K562 (cell line): Measurements from ENCODE around the gene NPAS2. TPM values are rescaled to one million over a fixed set of nuclear protein-coding genes. Genes with fewer than 3 reads are reported as not detected.

Experiments used
- ATAC-seq: fragments of 200-7000 bp; cut with Tn5 transposase; 3 replicates; pipeline ENCODE4 v1.9.1; 2020; ENCODE audit warnings: moderate library complexity
- BruUV-seq: library from RNA; stranded (reverse); fragments of 400-500 nt; replicated peaks from 2 replicates; lab custom pipeline; 2021; lab: Mats Ljungman, UMichigan
- CTCF ChIA-PET: fragments of 300-600 bp; formaldehyde crosslinking; extraction: SDS; loops from one replicate; lab custom pipeline; 2021; ENCODE audit warnings: low intra/inter-chr PET ratio; lab: Yijun Ruan, JAX
- POLR2A ChIA-PET: fragments of 300-600, 350-650 bp; sonication (Branson Sonifier 250); formaldehyde crosslinking; extraction: SDS; loops from one replicate; lab custom pipeline; 2021; ENCODE audit warnings: antibody characterized with exemption, inconsistent platforms; lab: Yijun Ruan, JAX
- DNase-seq, 4 experiments: peaks; one replicate each; pipeline versions ENCODE4 v3.0.0 to v3.0.0-alpha.2; 2011 to 2018; ENCODE audit warnings: low spot score in 3 of 4, mixed read lengths in 3 of 4; ENCODE audit errors: extremely low read depth in 1 of 4
- FAIRE-seq: peaks from 2 replicates; lab custom pipeline; 2011; peaks lifted over from hg19 to GRCh38; lab: Jason Lieb, UNC
- H2AFZ ChIP-seq: 2 replicates; pipeline ENCODE4 v1.6.0; 2011; ENCODE audit warnings: low read depth, low read length, control low read depth, inconsistent platforms
- H3K27ac ChIP-seq: fragments of 200-600 bp; 3 replicates; pipeline ENCODE4 v1.8.0; 2011; ENCODE audit warnings: low read depth, mild to moderate bottlenecking, control low read depth, inconsistent platforms, low read length, moderate library complexity, mixed read lengths; ENCODE audit errors: extremely low read depth
- H3K27me3 ChIP-seq, 2 experiments: fragments of 300-600 bp in 1 of 2; 2 replicates in 1 of 2; 3 replicates in 1 of 2; pipeline versions ENCODE4 v1.6.0 to v1.8.0; 2011; ENCODE audit warnings: inconsistent platforms in 2 of 2, low read length in 2 of 2, mild to moderate bottlenecking in 1 of 2, mixed read lengths in 1 of 2, moderate library complexity in 1 of 2; ENCODE audit not compliant: control insufficient read depth in 2 of 2, insufficient read depth in 2 of 2
- H3K36me3 ChIP-seq: fragments of 300-600 bp; 3 replicates; pipeline ENCODE4 v1.8.0; 2011; ENCODE audit warnings: mild to moderate bottlenecking, low read length, inconsistent platforms; ENCODE audit not compliant: control insufficient read depth, insufficient read depth
- H3K4me1 ChIP-seq, 2 experiments: fragments of 200-600 bp in 1 of 2; replicated peaks in 1 of 2; 2 replicates in 1 of 2; 3 replicates in 1 of 2; pipeline versions ENCODE4 v1.5.1 to v1.8.0; 2011; ENCODE audit warnings: inconsistent platforms in 2 of 2, low read length in 2 of 2, mild to moderate bottlenecking in 1 of 2, mixed read lengths in 1 of 2, moderate library complexity in 1 of 2; ENCODE audit not compliant: control insufficient read depth in 2 of 2, insufficient read depth in 2 of 2
- H3K4me2 ChIP-seq: 2 replicates; pipeline ENCODE4 v1.6.1; 2011; ENCODE audit warnings: low read length, control low read depth, inconsistent platforms, mixed read lengths; ENCODE audit not compliant: insufficient read depth
- H3K4me3 ChIP-seq: fragments of 200-600 bp; sonication (generic), shearing (Covaris generic); 2 replicates; pipeline ENCODE4 v1.5.1; 2016; ENCODE audit warnings: control low read depth, inconsistent platforms
- H3K79me2 ChIP-seq: fragments of 200-600 bp; 3 replicates; pipeline ENCODE4 v1.8.0; 2011; ENCODE audit warnings: low read length, inconsistent platforms; ENCODE audit not compliant: control insufficient read depth, insufficient read depth
- H3K9ac ChIP-seq, 2 experiments: 2 replicates each; pipeline versions ENCODE4 v1.6.0 to v1.6.1; 2011; ENCODE audit warnings: low read depth in 2 of 2, low read length in 2 of 2, control low read depth in 1 of 2, inconsistent platforms in 1 of 2, mild to moderate bottlenecking in 1 of 2, mixed read lengths in 1 of 2; ENCODE audit not compliant: insufficient read depth in 1 of 2
- H3K9me1 ChIP-seq: one replicate; pipeline ENCODE4 v1.6.0; 2011; ENCODE audit warnings: inconsistent platforms, mild to moderate bottlenecking, low read length, moderate library complexity; ENCODE audit not compliant: control insufficient read depth, insufficient read depth
- H3K9me3 ChIP-seq: replicated peaks from 2 replicates; pipeline ENCODE4 v1.5.1; 2011; ENCODE audit warnings: low read depth, low read length, inconsistent platforms; ENCODE audit not compliant: control insufficient read depth, insufficient read depth
- H4K20me1 ChIP-seq: replicated peaks from 2 replicates; pipeline ENCODE4 v1.6.1; 2011; ENCODE audit warnings: low read length, inconsistent platforms, mixed read lengths; ENCODE audit not compliant: control insufficient read depth, insufficient read depth
- E4F1 ChIP-seq: fragments of 250-450 bp; sonication (Bioruptor Pico); IDR thresholded peaks from 2 replicates; pipeline ENCODE4 v1.5.0; 2021; ENCODE audit warnings: mild to moderate bottlenecking, borderline replicate concordance
- ETS2 ChIP-seq: IDR thresholded peaks from 2 replicates; pipeline ENCODE4 v1.6.1; 2016; ENCODE audit warnings: borderline replicate concordance, missing genetic modification characterization, mild to moderate bottlenecking, moderate library complexity, missing compliant biosample characterization; ENCODE audit not compliant: poor library complexity, severe bottlenecking
- KHSRP ChIP-seq: fragments of 450-650 bp; IDR thresholded peaks from 2 replicates; pipeline ENCODE4 v1.6.1; 2017
- MAX ChIP-seq: sonication (generic); formaldehyde crosslinking; IDR thresholded peaks from 2 replicates; pipeline ENCODE4 v1.9.0; 2022; ENCODE audit warnings: mild to moderate bottlenecking, missing genetic modification reagents
- POLR2H ChIP-seq: IDR thresholded peaks from 2 replicates; pipeline ENCODE4 v1.6.1; 2016; ENCODE audit warnings: missing genetic modification characterization, low read depth, mild to moderate bottlenecking, control low read depth, missing compliant biosample characterization, moderate library complexity
- POLR3G ChIP-seq: IDR thresholded peaks from 2 replicates; pipeline ENCODE4 v1.6.1; 2011; ENCODE audit not compliant: insufficient read length, insufficient replicate concordance; ENCODE audit errors: extremely low read depth
- TBL1XR1 ChIP-seq, 2 experiments: IDR thresholded peaks; 2 replicates each; pipeline ENCODE4 v1.6.1; 2012; ENCODE audit warnings: improper control_type of control experiment in 2 of 2, low read length in 2 of 2, mild to moderate bottlenecking in 1 of 2
- TFAM ChIP-seq: fragments of 250-450 bp; sonication (Bioruptor Pico); conservative IDR thresholded peaks from 2 replicates; pipeline ENCODE4 v1.5.0; 2021; ENCODE audit warnings: mild to moderate bottlenecking, moderate library complexity
- ZBTB34 ChIP-seq: fragments of 250-450 bp; sonication (Bioruptor Pico); IDR thresholded peaks from 2 replicates; pipeline ENCODE4 v1.8.0; 2021; ENCODE audit warnings: mild to moderate bottlenecking, moderate library complexity
- ZNF253 ChIP-seq: fragments of 250-450 bp; sonication (Bioruptor Pico); conservative IDR thresholded peaks from 2 replicates; pipeline ENCODE4 v1.6.1; 2021; ENCODE audit warnings: mild to moderate bottlenecking
- WGBS: fragments of 100-300 bp; shearing (Covaris generic); methylation state at CpG from one replicate; pipeline ENCODE4 v1.1.6; 2016; ENCODE audit warnings: low coverage, mixed read lengths; ENCODE audit not compliant: insufficient coverage; ENCODE audit errors: missing lambda C conversion rate; 5-methylcytosine and 5-hydroxymethylcytosine counted together
- in situ Hi-C: fragments of 300-500 bp; cut with MboI; formaldehyde crosslinking; loops from 4 replicates; pipeline ENCODE4 v1.15.0; 2018; ENCODE audit warnings: inconsistent platforms, mixed read lengths
- intact Hi-C: fragments of 100-400 bp; cut with micrococcal nuclease; formaldehyde crosslinking; loops from 2 replicates; pipeline ENCODE4 v1.14.2; 2022
- polyA plus RNA-seq, 8 experiments: library from polyadenylated mRNA; depleted of rRNA in 4 of 8; stranded (reverse) in 5 of 8; unstranded in 3 of 8; fragments of >200 nt; fragmentation: Nextera tagmentation in 2 of 8; fragmentation: Illumina TruSeq in 1 of 8; extraction: Ambion mirVana in 2 of 8; extraction: Trizol in 1 of 8; gene quantifications; 2 replicates each; pipeline versions ENCODE4 v1.2.1 to v1.2.3, GENCODE V29; 2011 to 2014; ENCODE audit warnings: inconsistent platforms in 1 of 8, missing spikeins in 1 of 8
- total RNA-seq, 7 experiments: library from RNA; depleted of rRNA in 6 of 7; stranded (reverse); fragments of >200 nt in 6 of 7; fragmentation: Illumina TruSeq in 2 of 7; extraction: Trizol in 2 of 7; gene quantifications; 2 replicates each; pipeline versions ENCODE4 v1.2.1 to v1.2.3, GENCODE V29; 2011 to 2021; ENCODE audit warnings: low replicate concordance in 1 of 7

Gene NPAS2
- total and polyA plus RNA-seq, 9 of the 15 experiments (the other 6 are each of a cell fraction or from before 2014, with no cell fraction given), result 0.06 to 0.29 (median 0.07) TPM; not detected in 5

- ChIA-PET CTCF (no interaction called here), POLR2A (no interaction called here)
- DNase-seq (no peak), FAIRE-seq (no peak), ATAC-seq (no peak)
- no peak for TF ChIP-seq E4F1 (CRISPR knock-in tag)
- no peak for TF ChIP-seq MAX (CRISPR knock-in tag)
- TF ChIP-seq KHSRP, result no peak
- no peak for TF ChIP-seq POLR3G
- no peak for TF ChIP-seq ZBTB34 (CRISPR knock-in tag)
- no peak for TF ChIP-seq POLR2H (tag)
- TF ChIP-seq ETS2 (tag), result no peak
- TF ChIP-seq TFAM (CRISPR knock-in tag), result no peak
- TF ChIP-seq ZNF253, result no peak
- TF ChIP-seq TBL1XR1 (IDR thresholded peaks at IDR 0.05; ENCODE audit: low read length in 2 of 2), result no peak
- H3K27ac ChIP-seq, result no peak overlapping the region
- no peak overlapping the region for H2AFZ ChIP-seq
- no peak overlapping the region for H3K4me2 ChIP-seq
- in situ Hi-C loops (no loop called here), intact Hi-C loops (no loop called here)
- H3K79me2 ChIP-seq, result no peaks in the 10 kb centered on the region
- H3K9me1 ChIP-seq, result no peaks in the 10 kb centered on the region
- H3K4me1 ChIP-seq, result no peaks in the 10 kb centered on the region
- H3K36me3 ChIP-seq, result no peaks in the 10 kb centered on the region
- no peaks in the 10 kb centered on the region for H4K20me1 ChIP-seq
- no peaks in the 10 kb centered on the region for H3K9me3 ChIP-seq
- no TSS peak for BruUV-seq
- 6% methylated on average over 5 of the region's 5 CpGs for WGBS
- peaks cover 15 to 72% of the 10 kb centered on the region in 2 experiments; a peak in 4 of 5 replicates for H3K27me3 ChIP-seq
- no peak overlapping the region for H3K4me3 ChIP-seq
- H3K9ac ChIP-seq, result no peak overlapping the region
Observed at GRCh38 chr2:100906679-100907078, 86.7 kb downstream of the NPAS2 start.
